GM21381 (cell line): ENCODE data around the gene ARHGEF9.
"Not testable (repeated sequence)": the region's sequence is repeated elsewhere in the genome, so short reads cannot be mapped to it uniquely, and the experiment has no call there.

Experiments used
- ATAC-seq: cut with Tn5 transposase; IDR thresholded peaks from one replicate; pipeline ENCODE4 v1.9.1; 2021; ENCODE audit warnings: mild to moderate bottlenecking, moderate library complexity; ENCODE audit not compliant: unreplicated experiment

The ARHGEF9 gene

GRCh38 chrX:63664083-63664482 is 120.9 kb downstream of the ARHGEF9 start:
- ATAC-seq = no peak

GRCh38 chrX:63661676-63662075 is 123.3 kb downstream of the ARHGEF9 start:
- no peak for ATAC-seq

- ATAC-seq = no peak
These were observed 126.1 kb downstream of the ARHGEF9 start for GRCh38 chrX:63658920-63659319.

GRCh38 chrX:63657821-63658220 is 127.2 kb downstream of the ARHGEF9 start:
- no peak for ATAC-seq

- no peak for ATAC-seq
These were observed 128.0 kb downstream of the ARHGEF9 start for GRCh38 chrX:63656871-63657580.

GRCh38 chrX:63652086-63652765 is 132.8 kb downstream of the ARHGEF9 start:
- ATAC-seq = no peak

- not testable (repeated sequence) for ATAC-seq
These were observed 139.3 kb downstream of the ARHGEF9 start for GRCh38 chrX:63645748-63646147.

GRCh38 chrX:63635750-63636149 is 149.3 kb downstream of the ARHGEF9 start:
- ATAC-seq = no peak

GRCh38 chrX:63613531-63614028 is 171.4 kb downstream of the ARHGEF9 start:
- ATAC-seq = no peak

GRCh38 chrX:63585936-63586335 is 199.1 kb downstream of the ARHGEF9 start:
- no peak for ATAC-seq
